Smooth muscle cell (in vitro differentiated cells): Measurements from ENCODE around the gene SPRR2G. TPM values are rescaled to one million over a fixed set of nuclear protein-coding genes. Genes with fewer than 3 reads are reported as not detected.
"Not testable (repeated sequence)": the region's sequence is repeated elsewhere in the genome, so short reads cannot be mapped to it uniquely, and the experiment has no call there.

Source experiments
- DNase-seq: peaks from one replicate; lab custom pipeline; 2025; ENCODE audit not compliant: unreplicated experiment; lab: John Stamatoyannopoulos, UW
- H2AFZ ChIP-seq: fragments of 200-600 bp; sonication (generic); 2 replicates; pipeline ENCODE4 v1.6.0; 2016; ENCODE audit warnings: antibody characterized with exemption, low read depth, mild to moderate bottlenecking
- H3F3A ChIP-seq: fragments of 200-600 bp; sonication (generic); 2 replicates; pipeline ENCODE4 v1.6.0; 2017; ENCODE audit warnings: antibody characterized with exemption, low read depth
- H3K27ac ChIP-seq: fragments of 200-600 bp; sonication (generic); 2 replicates; pipeline ENCODE4 v1.5.1; 2016; ENCODE audit warnings: low read depth, mild to moderate bottlenecking
- H3K27me3 ChIP-seq: fragments of 200-600 bp; sonication (generic); 2 replicates; pipeline ENCODE4 v1.6.1; 2016; ENCODE audit warnings: low read depth, mild to moderate bottlenecking
- H3K36me3 ChIP-seq: fragments of 200-600 bp; sonication (generic); 2 replicates; pipeline ENCODE4 v1.5.1; 2016; ENCODE audit warnings: low read depth
- H3K4me1 ChIP-seq: fragments of 200-600 bp; sonication (generic); 2 replicates; pipeline ENCODE4 v1.5.1; 2016; ENCODE audit warnings: low read depth
- H3K4me2 ChIP-seq: fragments of 200-600 bp; sonication (generic); 2 replicates; pipeline ENCODE4 v1.6.0; 2016; ENCODE audit warnings: mild to moderate bottlenecking
- H3K4me3 ChIP-seq: fragments of 200-600 bp; sonication (generic); 2 replicates; pipeline ENCODE4 v1.5.1; 2016; ENCODE audit warnings: mild to moderate bottlenecking
- H3K79me2 ChIP-seq: fragments of 200-600 bp; sonication (generic); 2 replicates; pipeline ENCODE4 v1.6.0; 2016; ENCODE audit warnings: low read depth, mild to moderate bottlenecking
- H3K9ac ChIP-seq: fragments of 200-600 bp; sonication (generic); 2 replicates; pipeline ENCODE4 v1.6.0; 2016; ENCODE audit warnings: low read depth
- H3K9me3 ChIP-seq: fragments of 200-600 bp; sonication (generic); replicated peaks from 2 replicates; pipeline ENCODE4 v1.5.1; 2016; ENCODE audit warnings: low read depth
- H4K20me1 ChIP-seq: fragments of 200-600 bp; sonication (generic); 2 replicates; pipeline ENCODE4 v1.6.0; 2016; ENCODE audit warnings: low read depth
- WGBS: methylation state at CpG from one replicate; pipeline ENCODE4 v1.1.7; 2016; ENCODE audit warnings: low lambda C conversion rate; 5-methylcytosine and 5-hydroxymethylcytosine counted together
- polyA plus RNA-seq: library from polyadenylated mRNA; unstranded; fragments of >200 nt; fragmentation: Nextera tagmentation; extraction: Ambion mirVana; gene quantifications from 2 replicates; pipeline ENCODE4 v1.2.1, GENCODE V29; 2016
- total RNA-seq: library from RNA; depleted of rRNA; stranded (reverse); fragments of >200 nt; gene quantifications from 2 replicates; pipeline ENCODE4 v1.2.3, GENCODE V29; 2014
- TF ChIP-seq, protein P1 (sequence below): fragments of 200-600 bp; sonication (generic); IDR thresholded peaks from 2 replicates; pipeline ENCODE4 v1.5.1; 2017; ENCODE audit warnings: borderline replicate concordance, mild to moderate bottlenecking, antibody characterized with exemption; ENCODE audit not compliant: insufficient read depth, poor library complexity, severe bottlenecking

The SPRR2G gene
- total and polyA plus RNA-seq, 2 experiments from 2014 or later, result 22.0 to 103 TPM

DNA sequence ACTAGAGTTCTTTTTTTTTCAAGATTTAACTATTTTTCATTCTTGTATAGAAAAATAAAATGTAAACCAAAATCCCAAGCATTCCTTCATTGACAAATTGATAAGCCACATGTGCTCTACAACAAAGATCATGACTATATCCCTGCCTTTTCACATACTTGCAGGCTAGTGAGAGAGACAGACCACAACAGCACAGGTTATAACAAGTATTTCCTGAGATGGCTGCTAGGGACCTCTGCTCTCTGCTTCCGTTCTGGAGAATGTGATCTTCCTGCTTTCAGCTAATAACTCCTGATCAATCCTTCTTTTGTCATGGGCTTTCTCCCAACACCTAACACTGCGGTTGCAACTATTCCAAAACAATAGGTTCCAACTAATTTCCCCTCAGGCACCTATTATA, 23.4 kb downstream of the SPRR2G start:
- Histone ChIP-seq H3K4me3 (no peak overlapping the region), H3K79me2 (no peaks in the 10 kb centered on the region), H2AFZ (no peak overlapping the region), H3K36me3 (no peaks in the 10 kb centered on the region), H3K4me1 (no peaks in the 10 kb centered on the region), H3K9me3 (no peaks in the 10 kb centered on the region), H3K27me3 (no peaks in the 10 kb centered on the region), H4K20me1 (no peaks in the 10 kb centered on the region), H3K9ac (no peak overlapping the region), H3F3A (no peaks in the 10 kb centered on the region), H3K27ac (no peak overlapping the region), H3K4me2 (no peak overlapping the region)
- DNase-seq, result no peak
- TF ChIP-seq, protein P1, sequence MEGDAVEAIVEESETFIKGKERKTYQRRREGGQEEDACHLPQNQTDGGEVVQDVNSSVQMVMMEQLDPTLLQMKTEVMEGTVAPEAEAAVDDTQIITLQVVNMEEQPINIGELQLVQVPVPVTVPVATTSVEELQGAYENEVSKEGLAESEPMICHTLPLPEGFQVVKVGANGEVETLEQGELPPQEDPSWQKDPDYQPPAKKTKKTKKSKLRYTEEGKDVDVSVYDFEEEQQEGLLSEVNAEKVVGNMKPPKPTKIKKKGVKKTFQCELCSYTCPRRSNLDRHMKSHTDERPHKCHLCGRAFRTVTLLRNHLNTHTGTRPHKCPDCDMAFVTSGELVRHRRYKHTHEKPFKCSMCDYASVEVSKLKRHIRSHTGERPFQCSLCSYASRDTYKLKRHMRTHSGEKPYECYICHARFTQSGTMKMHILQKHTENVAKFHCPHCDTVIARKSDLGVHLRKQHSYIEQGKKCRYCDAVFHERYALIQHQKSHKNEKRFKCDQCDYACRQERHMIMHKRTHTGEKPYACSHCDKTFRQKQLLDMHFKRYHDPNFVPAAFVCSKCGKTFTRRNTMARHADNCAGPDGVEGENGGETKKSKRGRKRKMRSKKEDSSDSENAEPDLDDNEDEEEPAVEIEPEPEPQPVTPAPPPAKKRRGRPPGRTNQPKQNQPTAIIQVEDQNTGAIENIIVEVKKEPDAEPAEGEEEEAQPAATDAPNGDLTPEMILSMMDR, result no peak
- 52% methylated on average over 2 of the region's 2 CpGs for WGBS

DNA sequence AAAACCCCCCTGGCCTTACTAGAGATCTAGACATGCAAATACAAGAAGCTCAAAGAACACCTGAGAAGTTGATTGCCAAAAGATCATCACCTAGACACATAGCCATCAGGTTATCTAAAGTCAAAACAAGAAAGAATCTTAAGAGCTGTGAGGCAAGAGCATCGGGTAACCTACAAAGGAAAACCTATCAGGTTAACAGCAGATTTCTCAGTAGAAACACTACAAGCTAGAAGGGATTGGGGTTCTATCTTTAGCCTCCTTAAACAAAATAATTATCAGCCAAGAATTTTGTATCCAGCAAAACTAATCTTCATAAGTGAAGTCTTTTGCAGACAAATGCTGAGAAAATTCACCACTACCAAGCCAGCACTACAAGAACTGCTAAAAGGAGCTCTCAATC, 25.2 kb downstream of the SPRR2G start:
- no peaks in the 10 kb centered on the region for H3K79me2 ChIP-seq
- H3K36me3 ChIP-seq, result no peaks in the 10 kb centered on the region
- H3K9ac ChIP-seq, result no peak overlapping the region
- no peaks in the 10 kb centered on the region for H3K9me3 ChIP-seq
- no peak for DNase-seq
- H4K20me1 ChIP-seq, result no peaks in the 10 kb centered on the region
- TF ChIP-seq, protein P1, result no peak
- H3K4me1 ChIP-seq, result no peaks in the 10 kb centered on the region
- no peak overlapping the region for H3K4me3 ChIP-seq
- no peaks in the 10 kb centered on the region for H3F3A ChIP-seq
- no peak overlapping the region for H3K4me2 ChIP-seq
- no peaks in the 10 kb centered on the region for H3K27me3 ChIP-seq
- no peak overlapping the region for H3K27ac ChIP-seq
- H2AFZ ChIP-seq, result no peak overlapping the region
- WGBS, result 89% methylated on average over 1 of the region's 1 CpG

DNA sequence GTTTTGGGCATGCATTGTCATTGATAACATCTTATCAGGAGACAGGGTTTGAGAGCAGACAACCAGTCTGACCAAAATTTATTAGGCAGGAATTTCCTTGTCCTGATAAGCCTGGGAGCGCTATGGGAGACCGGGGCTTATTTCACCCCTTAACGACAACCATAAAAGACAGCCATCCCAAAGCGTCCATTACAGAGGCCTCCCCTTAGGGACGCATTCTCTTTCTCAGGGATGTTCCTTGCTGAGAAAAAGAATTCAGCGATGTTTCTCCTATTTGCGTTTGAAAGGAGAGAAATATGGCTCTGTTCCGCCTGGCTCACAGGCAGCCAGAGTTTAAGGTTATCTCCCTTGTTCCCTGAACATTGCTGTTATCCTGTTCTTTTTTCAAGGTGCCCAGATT, 26.9 kb downstream of the SPRR2G start:
- DNase-seq, H3K4me1 ChIP-seq, H3K9me3 ChIP-seq, H3K36me3 ChIP-seq, H3K27ac ChIP-seq, H3K27me3 ChIP-seq, H3K4me3 ChIP-seq, H4K20me1 ChIP-seq, H2AFZ ChIP-seq, H3K4me2 ChIP-seq, H3F3A ChIP-seq, H3K9ac ChIP-seq, H3K79me2 ChIP-seq: not testable (repeated sequence)
- WGBS, result 70% methylated on average over 8 of the region's 8 CpGs

DNA sequence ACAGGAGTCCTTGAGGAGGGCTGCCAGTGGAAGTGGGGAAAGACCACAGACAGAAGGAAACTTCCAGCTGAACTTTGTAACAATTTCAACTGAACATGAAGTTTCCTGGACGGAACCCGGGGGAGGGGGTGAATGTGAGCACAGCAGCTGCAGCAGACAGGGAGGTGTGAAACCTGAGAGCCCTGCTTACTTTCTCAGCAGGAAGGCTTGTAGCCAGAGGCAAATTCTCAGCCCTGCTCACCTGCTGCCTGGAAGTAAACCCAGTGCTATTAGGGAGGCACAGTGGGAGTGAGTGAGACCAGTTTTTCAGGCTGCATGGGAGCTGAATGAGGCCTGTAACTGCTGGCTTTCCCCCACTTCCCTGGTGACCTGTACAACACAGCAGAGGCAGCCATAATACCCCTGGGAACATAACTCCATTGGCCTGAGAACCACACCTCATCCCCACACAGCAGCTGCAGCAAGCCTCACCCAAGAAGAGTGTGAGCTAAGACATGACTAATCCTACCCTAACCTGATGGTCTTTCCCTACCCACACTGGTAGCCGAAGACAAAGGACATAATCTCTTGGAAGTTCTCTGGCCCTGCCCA, 27.8 kb downstream of the SPRR2G start:
- no peaks in the 10 kb centered on the region for H4K20me1 ChIP-seq
- H3K27me3 ChIP-seq, result no peaks in the 10 kb centered on the region
- no peaks in the 10 kb centered on the region for H3K79me2 ChIP-seq
- no peak overlapping the region for H3K4me3 ChIP-seq
- no peak overlapping the region for H3K4me2 ChIP-seq
- 56% methylated on average over 3 of the region's 3 CpGs for WGBS
- H3F3A ChIP-seq, result no peaks in the 10 kb centered on the region
- H3K9ac ChIP-seq, result no peak overlapping the region
- peak overlapping the region; percentile 49 for H3K27ac ChIP-seq
- no peak overlapping the region for H2AFZ ChIP-seq
- no peaks in the 10 kb centered on the region for H3K4me1 ChIP-seq
- no peaks in the 10 kb centered on the region for H3K9me3 ChIP-seq
- no peak for DNase-seq
- H3K36me3 ChIP-seq, result no peaks in the 10 kb centered on the region
- TF ChIP-seq, protein P1, result no peak
